H1 (cell line): ENCODE data around the gene TGM3. TPM values are rescaled to one million over a fixed set of nuclear protein-coding genes. Genes with fewer than 3 reads are reported as not detected.
A peak's percentile ranks its signal among the peaks of the same experiment; 100 is the strongest.

Experiments
- CTCF ChIA-PET: fragments of 300-600 bp; sonication (Branson Sonifier 250); formaldehyde crosslinking; loops from one replicate; lab custom pipeline; 2021; ENCODE audit not compliant: partially characterized antibody; lab: Charles Lee
- POLR2A ChIA-PET: fragments of 300-600 bp; sonication (Branson Sonifier 250); formaldehyde crosslinking; loops from one replicate; lab custom pipeline; 2021; ENCODE audit warnings: inconsistent platforms; ENCODE audit not compliant: partially characterized antibody; lab: Charles Lee
- DNase-seq, 2 experiments: peaks; one replicate each; pipeline versions ENCODE4 v3.0.0 to v3.0.0-alpha.2; 2010 to 2022; ENCODE audit warnings: low spot score in 2 of 2, low read depth in 1 of 2, mixed read lengths in 1 of 2
- FAIRE-seq: peaks from 2 replicates; lab custom pipeline; 2011; peaks lifted over from hg19 to GRCh38; lab: Jason Lieb, UNC
- H2AFZ ChIP-seq: 2 replicates; pipeline ENCODE4 v1.8.1; 2012; ENCODE audit warnings: low read length, inconsistent platforms
- H2AK5ac ChIP-seq: 2 replicates; pipeline ENCODE4 v1.6.1; 2013; ENCODE audit warnings: low read depth, low read length
- H2BK120ac ChIP-seq: replicated peaks from 2 replicates; pipeline ENCODE3; 2013; ENCODE audit warnings: low read depth, low read length, inconsistent platforms
- H2BK12ac ChIP-seq: 2 replicates; pipeline ENCODE4 v1.6.1; 2013; ENCODE audit warnings: low read depth, low read length
- H2BK15ac ChIP-seq: 2 replicates; pipeline ENCODE4 v1.6.1; 2013; ENCODE audit warnings: low read length
- H2BK20ac ChIP-seq: 2 replicates; pipeline ENCODE4 v1.6.1; 2013; ENCODE audit warnings: low read length
- H2BK5ac ChIP-seq: 2 replicates; pipeline ENCODE4 v1.6.1; 2013; ENCODE audit warnings: low read depth, low read length
- H3K14ac ChIP-seq: 2 replicates; pipeline ENCODE4 v1.6.1; 2013; ENCODE audit warnings: inconsistent platforms; ENCODE audit not compliant: insufficient read length
- H3K18ac ChIP-seq: 2 replicates; pipeline ENCODE4 v1.6.1; 2013; ENCODE audit warnings: low read length; ENCODE audit errors: extremely low read depth
- H3K23ac ChIP-seq: 2 replicates; pipeline ENCODE4 v1.6.1; 2013; ENCODE audit warnings: inconsistent platforms; ENCODE audit not compliant: insufficient read length
- H3K23me2 ChIP-seq: 2 replicates; pipeline ENCODE4 v1.6.1; 2013; ENCODE audit warnings: low read depth, low read length
- H3K27ac ChIP-seq: 2 replicates; pipeline ENCODE4 v1.6.1; 2011; ENCODE audit warnings: low read depth, low read length, inconsistent platforms
- H3K27me3 ChIP-seq, 4 experiments: replicated peaks in 1 of 4; 1 replicate in 1 of 4; 2 replicates in 3 of 4; pipeline versions ENCODE4 v1.6.1 to v1.8.1; 2011 to 2013; ENCODE audit warnings: low read length in 3 of 4, mild to moderate bottlenecking in 3 of 4, inconsistent platforms in 2 of 4, mixed read lengths in 2 of 4, moderate library complexity in 1 of 4; ENCODE audit not compliant: control insufficient read depth in 3 of 4, insufficient read depth in 3 of 4; ENCODE audit errors: extremely low read depth in 1 of 4
- H3K36me3 ChIP-seq, 4 experiments: 2 replicates each; pipeline versions ENCODE4 v1.6.1 to v1.8.1; 2011 to 2013; ENCODE audit warnings: mild to moderate bottlenecking in 4 of 4, low read length in 3 of 4, moderate library complexity in 2 of 4, control low read depth in 1 of 4, inconsistent platforms in 1 of 4; ENCODE audit not compliant: insufficient read depth in 4 of 4, control insufficient read depth in 2 of 4
- H3K4ac ChIP-seq: replicated peaks from 2 replicates; pipeline ENCODE3; 2013; ENCODE audit warnings: low read length, low read depth, mixed read lengths, inconsistent platforms; ENCODE audit not compliant: insufficient read length
- H3K4me1 ChIP-seq, 4 experiments: replicated peaks in 1 of 4; 1 replicate in 1 of 4; 2 replicates in 3 of 4; pipeline versions ENCODE4 v1.6.1 to v1.8.1; 2011 to 2013; ENCODE audit warnings: low read length in 3 of 4, inconsistent platforms in 2 of 4, mixed read lengths in 1 of 4; ENCODE audit not compliant: insufficient read depth in 4 of 4, control insufficient read depth in 3 of 4
- H3K4me2 ChIP-seq, 2 experiments: 2 replicates each; pipeline versions ENCODE4 v1.6.1 to v1.8.1; 2011 to 2013; ENCODE audit warnings: low read depth in 2 of 2, low read length in 2 of 2, control low read depth in 1 of 2, inconsistent platforms in 1 of 2, mild to moderate bottlenecking in 1 of 2; ENCODE audit not compliant: insufficient read depth in 1 of 2
- H3K4me3 ChIP-seq, 4 experiments: fragments of 200-600, 300-600 bp in 1 of 4; sonication (generic), shearing (Covaris generic), sonication (Bioruptor Twin) in 1 of 4; 2 replicates each; pipeline versions ENCODE4 v1.5.1 to v1.8.1; 2011 to 2016; ENCODE audit warnings: low read length in 4 of 4, low read depth in 3 of 4, control low read depth in 2 of 4, inconsistent platforms in 2 of 4, mild to moderate bottlenecking in 2 of 4, mixed read lengths in 1 of 4, moderate library complexity in 1 of 4; ENCODE audit not compliant: insufficient read depth in 2 of 4; ENCODE audit errors: extremely low read depth in 1 of 4
- H3K56ac ChIP-seq: replicated peaks from 2 replicates; pipeline ENCODE3; 2013; ENCODE audit warnings: low read depth, mild to moderate bottlenecking, mixed read lengths, low read length, inconsistent platforms; ENCODE audit not compliant: insufficient read length
- H3K79me1 ChIP-seq: 2 replicates; pipeline ENCODE4 v1.6.1; 2013; ENCODE audit warnings: low read depth, low read length, control low read depth
- H3K79me2 ChIP-seq, 2 experiments: 2 replicates each; pipeline versions ENCODE4 v1.6.1 to v1.8.1; 2012 to 2013; ENCODE audit warnings: low read length in 2 of 2, mild to moderate bottlenecking in 2 of 2, inconsistent platforms in 1 of 2; ENCODE audit not compliant: insufficient read depth in 2 of 2, control insufficient read depth in 1 of 2
- H3K9ac ChIP-seq, 4 experiments: replicated peaks in 1 of 4; 1 replicate in 1 of 4; 2 replicates in 3 of 4; pipeline versions ENCODE4 v1.6.1 to v1.8.1; 2011 to 2013; ENCODE audit warnings: low read depth in 3 of 4, low read length in 3 of 4, control low read depth in 2 of 4, mild to moderate bottlenecking in 2 of 4, moderate library complexity in 2 of 4, inconsistent platforms in 1 of 4; ENCODE audit errors: extremely low read depth in 1 of 4
- H3K9me3 ChIP-seq, 2 experiments: 2 replicates each; pipeline versions ENCODE4 v1.6.1 to v1.8.1; 2012 to 2013; ENCODE audit warnings: mild to moderate bottlenecking in 2 of 2, moderate library complexity in 2 of 2, control low read depth in 1 of 2, inconsistent platforms in 1 of 2, low read depth in 1 of 2, low read length in 1 of 2, mixed read lengths in 1 of 2; ENCODE audit not compliant: insufficient read depth in 2 of 2
- H4K20me1 ChIP-seq, 2 experiments: replicated peaks in 1 of 2; 2 replicates each; pipeline versions ENCODE3 to v1.8.1; 2011 to 2013; ENCODE audit warnings: inconsistent platforms in 2 of 2, low read length in 2 of 2, mild to moderate bottlenecking in 1 of 2; ENCODE audit not compliant: insufficient read depth in 2 of 2, control insufficient read depth in 1 of 2
- H4K5ac ChIP-seq: 2 replicates; pipeline ENCODE4 v1.6.1; 2013; ENCODE audit warnings: low read length, low read depth, mixed read lengths, inconsistent platforms; ENCODE audit not compliant: insufficient read length
- H4K8ac ChIP-seq: 2 replicates; pipeline ENCODE4 v1.8.0; 2013; ENCODE audit warnings: mild to moderate bottlenecking, moderate library complexity, low read length, inconsistent platforms; ENCODE audit not compliant: insufficient read depth; ENCODE audit errors: extremely low read depth
- H4K91ac ChIP-seq: replicated peaks from 2 replicates; pipeline ENCODE3; 2013; ENCODE audit warnings: low read length, mixed read lengths, inconsistent platforms; ENCODE audit not compliant: insufficient read length
- NRF1 ChIP-seq: IDR thresholded peaks from 2 replicates; pipeline ENCODE4 v1.6.1; 2011; ENCODE audit warnings: mild to moderate bottlenecking, low read depth, low read length, improper control_type of control experiment
- SIX5 ChIP-seq: IDR thresholded peaks from 2 replicates; pipeline ENCODE4 v1.6.1; 2011; ENCODE audit warnings: mild to moderate bottlenecking, low read depth, low read length
- WGBS, 2 experiments: shearing (Covaris generic) in 1 of 2; methylation state at CpG; one replicate each; pipeline versions ENCODE4 v1.1.6 to v1.1.7; 2013 to 2015; ENCODE audit warnings: low lambda C conversion rate in 2 of 2, mixed read lengths in 2 of 2, inconsistent platforms in 1 of 2, low coverage in 1 of 2, missing lambda C conversion rate in 1 of 2; ENCODE audit not compliant: insufficient replicate concordance in 2 of 2, insufficient coverage in 1 of 2, insufficient read length in 1 of 2; ENCODE audit errors: extremely low coverage in 1 of 2, missing lambda C conversion rate in 1 of 2; 5-methylcytosine and 5-hydroxymethylcytosine counted together
- polyA plus RNA-seq, 7 experiments: library from polyadenylated mRNA; depleted of rRNA in 3 of 7; stranded (reverse) in 5 of 7; unstranded in 2 of 7; fragments of >200 nt in 5 of 7; fragments of 200-250 nt in 2 of 7; gene quantifications; 1 replicate in 5 of 7; 2 replicates in 1 of 7; 4 replicates in 1 of 7; pipeline versions ENCODE4 v1.2.1 to v1.2.3, GENCODE V29; 2011 to 2013; ENCODE audit warnings: missing spikeins in 2 of 7, mixed read lengths in 2 of 7
- total RNA-seq: library from RNA; stranded (reverse); fragmentation: NEBNext Ultra II Directional; extraction: Animal tissue kit (Norgen Biotek cat#: 25700); gene quantifications from 2 replicates; pipeline ENCODE4 v1.2.1, GENCODE V29; 2021

Gene TGM3
- total and polyA plus RNA-seq, 2 of the 8 experiments (the other 6 are each of a cell fraction or from before 2014, with no cell fraction given), result 0.12 TPM; not detected in 1

DNA sequence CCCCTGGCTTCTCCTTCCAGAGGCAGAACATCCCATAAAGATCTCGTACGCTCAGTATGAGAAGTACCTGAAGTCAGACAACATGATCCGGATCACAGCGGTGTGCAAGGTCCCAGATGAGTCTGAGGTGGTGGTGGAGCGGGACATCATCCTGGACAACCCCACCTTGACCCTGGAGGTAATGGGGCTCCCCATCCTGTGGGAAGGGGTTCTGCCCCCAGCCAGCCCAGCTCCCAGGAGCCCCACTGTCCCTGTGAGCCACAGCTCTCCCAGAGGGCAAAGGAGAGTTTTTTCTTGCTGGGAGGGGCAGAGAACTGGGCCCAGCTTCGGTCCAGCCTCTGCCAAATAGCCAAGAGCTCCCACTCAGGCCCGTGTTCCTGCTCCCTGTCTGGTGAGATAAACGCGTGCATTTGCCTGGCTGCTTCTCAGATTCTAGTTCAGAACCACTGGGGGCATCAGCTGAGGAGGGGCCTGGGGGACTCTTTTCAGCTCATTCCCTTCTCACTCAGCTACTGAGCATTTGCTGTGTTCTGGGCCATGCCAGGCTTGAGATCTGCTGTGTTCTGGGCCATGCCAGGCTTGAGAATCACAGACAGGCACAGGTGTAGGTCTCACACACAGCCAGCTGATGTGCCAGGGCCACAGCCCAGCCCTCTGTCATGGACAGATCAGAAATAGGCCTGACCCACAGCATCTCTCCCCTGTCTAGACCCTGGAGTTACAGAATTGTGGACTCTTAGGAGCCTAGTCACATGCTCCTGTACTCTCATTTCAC, 39.5 kb downstream of the TGM3 start:
- no peaks in the 10 kb centered on the region for H3K9me3 ChIP-seq
- no peaks in the 10 kb centered on the region for H3K79me2 ChIP-seq
- no peak overlapping the region for H3K18ac ChIP-seq
- no peaks in the 10 kb centered on the region for H4K20me1 ChIP-seq
- no peak overlapping the region for H3K56ac ChIP-seq
- H3K79me1 ChIP-seq, result no peaks in the 10 kb centered on the region
- CTCF ChIA-PET, result interaction anchor here (0.7 to 1.1 kb wide), 2 partner anchors 13 to 30 kb away, joined by 3 read pairs; no protein-coding TSS in a partner anchor
- 91% methylated on average over 9 of the region's 9 CpGs; no CpG with 5 or more reads in 1 of the 2 experiments for WGBS, 2 experiments
- no peak overlapping the region for H2BK120ac ChIP-seq
- no peak overlapping the region for H3K4me2 ChIP-seq
- POLR2A ChIA-PET, result no interaction called here
- no peak overlapping the region for H3K27ac ChIP-seq
- H3K23me2 ChIP-seq, result no peaks in the 10 kb centered on the region
- FAIRE-seq (no peak), DNase-seq (peak in 1 of 2 experiments; percentile 29)
- H3K27me3 ChIP-seq, result no peaks in the 10 kb centered on the region
- H2AFZ ChIP-seq, result no peak overlapping the region
- no peak overlapping the region for H3K4ac ChIP-seq
- H4K8ac ChIP-seq, result no peak overlapping the region
- no peak overlapping the region for H4K91ac ChIP-seq
- H3K4me1 ChIP-seq, result no peaks in the 10 kb centered on the region
- no peak overlapping the region for H2AK5ac ChIP-seq
- H3K23ac ChIP-seq, result no peak overlapping the region
- H2BK5ac ChIP-seq, result no peak overlapping the region
- no peak overlapping the region for H3K4me3 ChIP-seq
- H2BK12ac ChIP-seq, result no peak overlapping the region
- H3K9ac ChIP-seq, result no peak overlapping the region
- no peaks in the 10 kb centered on the region for H3K36me3 ChIP-seq
- no peak overlapping the region for H2BK20ac ChIP-seq
- H2BK15ac ChIP-seq, result no peak overlapping the region
- H4K5ac ChIP-seq, result no peak overlapping the region
- no peak overlapping the region for H3K14ac ChIP-seq
- TF ChIP-seq NRF1 (no peak), SIX5 (no peak)
